ENCODE results near the gene HRC.
"Not testable (repeated sequence)": the region's sequence is repeated elsewhere in the genome, so short reads cannot be mapped to it uniquely, and the experiment has no call there.

HRC gene

GRCh38 chr19:49130325-49130724 is 24.9 kb downstream of the HRC start:
- H3K9me3 ChIP-seq (ENCODE audit: severe bottlenecking): no peaks in the 10 kb centered on the region
- peaks cover 8% of the 10 kb centered on the region for H3K4me1 ChIP-seq (ENCODE audit: insufficient read depth, poor library complexity, severe bottlenecking)
- no peak for TF ChIP-seq CTCF (IDR thresholded peaks at IDR 0.05; ENCODE audit: poor library complexity, severe bottlenecking)
- H3K27me3 ChIP-seq (ENCODE audit: insufficient read depth, poor library complexity, severe bottlenecking): no peaks in the 10 kb centered on the region
- ATAC-seq (ENCODE audit: low read depth) (no peak), DNase-seq (ENCODE audit: low spot score) (no peak)
- no peak overlapping the region for H3K4me3 ChIP-seq (ENCODE audit: severe bottlenecking)
- peaks cover 4% of the 10 kb centered on the region; the same call in 1 of the 2 replicates for H3K36me3 ChIP-seq (ENCODE audit: low read depth)
- H3K27ac ChIP-seq (ENCODE audit: poor library complexity, severe bottlenecking): no peak overlapping the region

- ATAC-seq (ENCODE audit: low read depth): no peak
- DNase-seq (ENCODE audit: low spot score): no peak
These were observed 26.0 kb downstream of the HRC start for GRCh38 chr19:49129238-49129583.

GRCh38 chr19:49128545-49129237 is 26.5 kb downstream of the HRC start:
- Histone ChIP-seq H3K4me3 (ENCODE audit: severe bottlenecking) (peak overlapping the region; percentile 36), H3K27me3 (ENCODE audit: insufficient read depth, poor library complexity, severe bottlenecking) (no peaks in the 10 kb centered on the region), H3K27ac (ENCODE audit: poor library complexity, severe bottlenecking) (no peak overlapping the region), H3K36me3 (ENCODE audit: low read depth) (no peaks in the 10 kb centered on the region), H3K4me1 (ENCODE audit: insufficient read depth, poor library complexity, severe bottlenecking) (peaks cover 8% of the 10 kb centered on the region), H3K9me3 (ENCODE audit: severe bottlenecking) (no peaks in the 10 kb centered on the region)
- TF ChIP-seq CTCF (IDR thresholded peaks at IDR 0.05; ENCODE audit: poor library complexity, severe bottlenecking): no peak
- ATAC-seq (ENCODE audit: low read depth) (no peak), DNase-seq (ENCODE audit: low spot score) (no peak)

More at GRCh38 chr19:49129238-49129583, 26.0 kb downstream of the HRC start:
- Histone ChIP-seq H3K27me3 (ENCODE audit: insufficient read depth, poor library complexity, severe bottlenecking) (no peaks in the 10 kb centered on the region), H3K4me3 (ENCODE audit: severe bottlenecking) (no peak overlapping the region), H3K9me3 (ENCODE audit: severe bottlenecking) (no peaks in the 10 kb centered on the region), H3K36me3 (ENCODE audit: low read depth) (no peaks in the 10 kb centered on the region), H3K4me1 (ENCODE audit: insufficient read depth, poor library complexity, severe bottlenecking) (peaks cover 8% of the 10 kb centered on the region), H3K27ac (ENCODE audit: poor library complexity, severe bottlenecking) (no peak overlapping the region)
- TF ChIP-seq CTCF (IDR thresholded peaks at IDR 0.05; ENCODE audit: poor library complexity, severe bottlenecking): no peak

- no peaks in the 10 kb centered on the region for H3K27me3 ChIP-seq (ENCODE audit: insufficient read depth, poor library complexity, severe bottlenecking)
- peak overlapping the region; percentile 36 for H3K4me3 ChIP-seq (ENCODE audit: severe bottlenecking)
- peaks cover 8% of the 10 kb centered on the region for H3K4me1 ChIP-seq (ENCODE audit: insufficient read depth, poor library complexity, severe bottlenecking)
- no peaks in the 10 kb centered on the region for H3K9me3 ChIP-seq (ENCODE audit: severe bottlenecking)
- ATAC-seq (ENCODE audit: low read depth): peak; percentile 92
- peak overlapping the region; percentile 22 for H3K27ac ChIP-seq (ENCODE audit: poor library complexity, severe bottlenecking)
- DNase-seq (ENCODE audit: low spot score): peak; percentile 94
- peak; percentile 17 for TF ChIP-seq CTCF (IDR thresholded peaks at IDR 0.05; ENCODE audit: poor library complexity, severe bottlenecking)
- no peaks in the 10 kb centered on the region for H3K36me3 ChIP-seq (ENCODE audit: low read depth)
These were observed 27.3 kb downstream of the HRC start for GRCh38 chr19:49127674-49128544.

GRCh38 chr19:49127225-49127624 is 28.0 kb downstream of the HRC start:
- not testable (repeated sequence) for H3K9me3 ChIP-seq (ENCODE audit: severe bottlenecking); DNase-seq (ENCODE audit: low spot score); H3K4me1 ChIP-seq (ENCODE audit: insufficient read depth, poor library complexity, severe bottlenecking); ATAC-seq (ENCODE audit: low read depth); H3K27me3 ChIP-seq (ENCODE audit: insufficient read depth, poor library complexity, severe bottlenecking); H3K36me3 ChIP-seq (ENCODE audit: low read depth)
- H3K27ac ChIP-seq (ENCODE audit: poor library complexity, severe bottlenecking): peak overlapping the region; percentile 22
- H3K4me3 ChIP-seq (ENCODE audit: severe bottlenecking): peak overlapping the region; percentile 36

All from RWPE2 (cell line).